Neural progenitor cell (in vitro differentiated cells): ENCODE data around the gene RAB9A. TPM values are rescaled to one million over a fixed set of nuclear protein-coding genes. Genes with fewer than 3 reads are reported as not detected.
A peak's percentile ranks its signal among the peaks of the same experiment; 100 is the strongest.

Experiments used
- DNase-seq: peaks from one replicate; pipeline ENCODE4 v3.0.0-alpha.2; 2016; ENCODE audit warnings: low spot score
- H2AFZ ChIP-seq: fragments of 200-600 bp; sonication (generic); replicated peaks from 2 replicates; pipeline ENCODE4 v1.6.1; 2016; ENCODE audit warnings: antibody characterized with exemption
- H3F3A ChIP-seq: fragments of 200-600 bp; sonication (generic); 2 replicates; pipeline ENCODE4 v1.6.1; 2016; ENCODE audit warnings: antibody characterized with exemption, low read depth
- H3K27ac ChIP-seq: fragments of 200-600 bp; sonication (generic); 2 replicates; pipeline ENCODE4 v1.5.1; 2016; ENCODE audit warnings: mild to moderate bottlenecking
- H3K27me3 ChIP-seq: fragments of 200-600 bp; sonication (generic); 2 replicates; pipeline ENCODE4 v1.6.1; 2016; ENCODE audit warnings: mild to moderate bottlenecking, moderate library complexity
- H3K36me3 ChIP-seq: fragments of 200-600 bp; sonication (generic); 2 replicates; pipeline ENCODE4 v1.5.1; 2016
- H3K4me1 ChIP-seq: fragments of 200-600 bp; sonication (generic); 2 replicates; pipeline ENCODE4 v1.6.1; 2016; ENCODE audit warnings: mixed run types
- H3K4me2 ChIP-seq: fragments of 200-600 bp; sonication (generic); 2 replicates; pipeline ENCODE4 v1.6.1; 2016
- H3K4me3 ChIP-seq: fragments of 200-600 bp; sonication (generic); 2 replicates; pipeline ENCODE4 v1.5.1; 2016
- H3K79me2 ChIP-seq: fragments of 200-600 bp; sonication (generic); 2 replicates; pipeline ENCODE4 v1.6.1; 2016; ENCODE audit warnings: low read depth
- H3K9ac ChIP-seq: fragments of 200-600 bp; sonication (generic); 2 replicates; pipeline ENCODE4 v1.6.1; 2016
- H3K9me3 ChIP-seq: fragments of 200-600 bp; sonication (generic); 2 replicates; pipeline ENCODE4 v1.5.1; 2016; ENCODE audit warnings: low read depth
- H4K20me1 ChIP-seq: fragments of 200-600 bp; sonication (generic); 2 replicates; pipeline ENCODE4 v1.6.1; 2016; ENCODE audit warnings: low read depth
- H3K27ac Mint-ChIP-seq: 3 replicates; pipeline ENCODE4 v1.8.0; 2021; ENCODE audit warnings: mixed read lengths
- H3K27me3 Mint-ChIP-seq: 2 replicates; pipeline ENCODE4 v1.8.0; 2022; ENCODE audit warnings: low read depth, mild to moderate bottlenecking, inconsistent platforms, moderate library complexity, mixed read lengths; ENCODE audit not compliant: insufficient read depth
- H3K36me3 Mint-ChIP-seq: 3 replicates; pipeline ENCODE4 v1.8.0; 2021; ENCODE audit warnings: mixed read lengths
- H3K4me1 Mint-ChIP-seq: 3 replicates; pipeline ENCODE4 v1.8.0; 2021; ENCODE audit warnings: mixed read lengths
- H3K4me3 Mint-ChIP-seq: 3 replicates; pipeline ENCODE4 v1.8.0; 2021; ENCODE audit warnings: mild to moderate bottlenecking, moderate library complexity, mixed read lengths
- H3K9me3 Mint-ChIP-seq: 3 replicates; pipeline ENCODE4 v1.8.0; 2020; ENCODE audit warnings: mixed read lengths
- CTCF ChIP-seq: fragments of 200-600 bp; sonication (generic); IDR thresholded peaks from 2 replicates; pipeline ENCODE4 v1.5.1; 2017; ENCODE audit warnings: antibody characterized with exemption, mild to moderate bottlenecking
- EZH2 ChIP-seq: fragments of 200-600 bp; sonication (generic); IDR thresholded peaks from 2 replicates; pipeline ENCODE4 v1.6.1; 2017; ENCODE audit warnings: antibody characterized with exemption, mild to moderate bottlenecking, moderate library complexity
- EZH2phosphoT487 ChIP-seq: fragments of 200-600 bp; sonication (generic); IDR thresholded peaks from 2 replicates; pipeline ENCODE4 v1.6.1; 2017; ENCODE audit warnings: antibody characterized with exemption
- total RNA-seq: library from RNA; depleted of rRNA; stranded (reverse); fragments of >200 nt; gene quantifications from 2 replicates; pipeline ENCODE4 v1.2.3, GENCODE V29; 2015; ENCODE audit warnings: low replicate concordance

The RAB9A gene
- total RNA-seq, 1 donor from 2014 or later, result 30.5 TPM

- no peak overlapping the region for H2AFZ ChIP-seq
- H3K9me3 ChIP-seq, result no peaks in the 10 kb centered on the region
- no peak overlapping the region for H3K27ac Mint-ChIP-seq
These were observed 38.6 kb upstream of the RAB9A start for GRCh38 chrX:13650318-13650717.

GRCh38 chrX:13651150-13651549 lies 37.8 kb upstream of the RAB9A start:
- Mint-ChIP-seq H3K36me3 (no peaks in the 10 kb centered on the region), H3K9me3 (peaks cover 2% of the 10 kb centered on the region), H3K4me3 (no peak overlapping the region), H3K27ac (no peak overlapping the region), H3K4me1 (peaks cover 8% of the 10 kb centered on the region), H3K27me3 (peaks cover 4% of the 10 kb centered on the region)
- Histone ChIP-seq H4K20me1 (no peaks in the 10 kb centered on the region), H3K4me2 (no peak overlapping the region), H3K9ac (no peak overlapping the region), H3F3A (peaks cover 12% of the 10 kb centered on the region), H3K4me3 (no peak overlapping the region), H3K27ac (no peak overlapping the region), H3K4me1 (no peaks in the 10 kb centered on the region), H3K36me3 (no peaks in the 10 kb centered on the region), H3K27me3 (no peaks in the 10 kb centered on the region), H3K79me2 (no peaks in the 10 kb centered on the region), H3K9me3 (no peaks in the 10 kb centered on the region), H2AFZ (no peak overlapping the region)
- DNase-seq, result no peak
- TF ChIP-seq CTCF, result no peak
- TF ChIP-seq EZH2, result no peak
- no peak for TF ChIP-seq EZH2phosphoT487

More at GRCh38 chrX:13650318-13650717, 38.6 kb upstream of the RAB9A start:
- H3K4me1 Mint-ChIP-seq, result peaks cover 11% of the 10 kb centered on the region
- no peak overlapping the region for H3K4me2 ChIP-seq
- no peaks in the 10 kb centered on the region for H3K36me3 ChIP-seq
- no peak overlapping the region for H3K4me3 ChIP-seq
- no peaks in the 10 kb centered on the region for H3K36me3 Mint-ChIP-seq
- H3K4me3 Mint-ChIP-seq, result no peak overlapping the region
- TF ChIP-seq EZH2phosphoT487, result no peak
- no peak for TF ChIP-seq CTCF
- TF ChIP-seq EZH2, result no peak
- H3K27me3 Mint-ChIP-seq, result peaks cover 4% of the 10 kb centered on the region
- peaks cover 3% of the 10 kb centered on the region for H3K9me3 Mint-ChIP-seq
- no peaks in the 10 kb centered on the region for H4K20me1 ChIP-seq
- H3K79me2 ChIP-seq, result no peaks in the 10 kb centered on the region
- no peak for DNase-seq
- H3K27ac ChIP-seq, result no peak overlapping the region
- peaks cover 12% of the 10 kb centered on the region for H3F3A ChIP-seq
- H3K27me3 ChIP-seq, result no peaks in the 10 kb centered on the region
- H3K9ac ChIP-seq, result no peak overlapping the region
- H3K4me1 ChIP-seq, result no peaks in the 10 kb centered on the region

- H3K9ac ChIP-seq, result no peak overlapping the region
- no peaks in the 10 kb centered on the region for H3K4me1 ChIP-seq
- H3K27me3 Mint-ChIP-seq, result peaks cover 4% of the 10 kb centered on the region
- H3K36me3 ChIP-seq, result no peaks in the 10 kb centered on the region
- no peak for TF ChIP-seq EZH2phosphoT487
- TF ChIP-seq CTCF, result no peak
- no peak for TF ChIP-seq EZH2
- H4K20me1 ChIP-seq, result no peaks in the 10 kb centered on the region
- H3K4me3 Mint-ChIP-seq, result peak overlapping the region; percentile 90
- H3K27ac Mint-ChIP-seq, result no peak overlapping the region
- peak overlapping the region; percentile 81 for H2AFZ ChIP-seq
- H3K4me1 Mint-ChIP-seq, result peaks cover 6% of the 10 kb centered on the region
- peaks cover 12% of the 10 kb centered on the region for H3F3A ChIP-seq
- no peaks in the 10 kb centered on the region for H3K9me3 Mint-ChIP-seq
- H3K4me2 ChIP-seq, result peak overlapping the region; percentile 85
- H3K27me3 ChIP-seq, result no peaks in the 10 kb centered on the region
- no peak overlapping the region for H3K27ac ChIP-seq
- H3K9me3 ChIP-seq, result no peaks in the 10 kb centered on the region
- H3K79me2 ChIP-seq, result no peaks in the 10 kb centered on the region
- peak overlapping the region; percentile 54 for H3K4me3 ChIP-seq
- DNase-seq, result no peak
- no peaks in the 10 kb centered on the region for H3K36me3 Mint-ChIP-seq
These were observed 36.6 kb upstream of the RAB9A start for GRCh38 chrX:13652287-13652793.
